ENCODE results near the gene TTC34.

TTC34 gene

GRCh38 chr1:2655598-2656434 lies 145.7 kb downstream of the TTC34 start:
- peak; percentile 20 for DNase-seq

GRCh38 chr1:2654443-2654948 lies 147.0 kb downstream of the TTC34 start:
- peak; percentile 29 for DNase-seq

GRCh38 chr1:2653741-2654442 lies 147.6 kb downstream of the TTC34 start:
- DNase-seq, result peak; percentile 48

GRCh38 chr1:2652926-2653571 lies 148.4 kb downstream of the TTC34 start:
- peak; percentile 22 for DNase-seq

- DNase-seq, result peak; percentile 21
Observed at GRCh38 chr1:2652152-2652925, 149.2 kb downstream of the TTC34 start.

GRCh38 chr1:2650967-2651645 lies 150.4 kb downstream of the TTC34 start:
- DNase-seq, result no peak

- no peak for DNase-seq
Observed at GRCh38 chr1:2646837-2647236, 154.7 kb downstream of the TTC34 start.

- DNase-seq, result no peak
Observed at GRCh38 chr1:2645776-2646175, 155.7 kb downstream of the TTC34 start.

- no peak for DNase-seq
Observed at GRCh38 chr1:2645143-2645542, 156.3 kb downstream of the TTC34 start.

GRCh38 chr1:2644591-2645101 lies 156.8 kb downstream of the TTC34 start:
- DNase-seq, result no peak

GRCh38 chr1:2644171-2644570 lies 157.3 kb downstream of the TTC34 start:
- DNase-seq, result no peak

- no peak for DNase-seq
Observed at GRCh38 chr1:2643414-2644077, 157.9 kb downstream of the TTC34 start.

GRCh38 chr1:2642560-2643413 lies 158.7 kb downstream of the TTC34 start:
- DNase-seq, result peak; percentile 95

- DNase-seq, result no peak
Observed at GRCh38 chr1:2642131-2642559, 159.3 kb downstream of the TTC34 start.

- DNase-seq, result no peak
Observed at GRCh38 chr1:2641381-2642130, 159.9 kb downstream of the TTC34 start.

GRCh38 chr1:2640626-2641025 lies 160.9 kb downstream of the TTC34 start:
- DNase-seq, result no peak

GRCh38 chr1:2639607-2640521 lies 161.6 kb downstream of the TTC34 start:
- DNase-seq, result no peak

GRCh38 chr1:2639203-2639602 lies 162.3 kb downstream of the TTC34 start:
- no peak for DNase-seq
